Measurements from ENCODE around the gene GMNN. TPM values are rescaled to one million over a fixed set of nuclear protein-coding genes. Genes with fewer than 3 reads are reported as not detected.
"Not testable (repeated sequence)": the region's sequence is repeated elsewhere in the genome, so short reads cannot be mapped to it uniquely, and the experiment has no call there.

The GMNN gene
- total RNA-seq (2014; rRNA removed; shearing (Covaris generic)) (88.2 and 89.1 TPM in 2 replicates), polyA plus RNA-seq (2016; fragmentation: Nextera tagmentation; extraction: Ambion mirVana) (183 and 202 TPM in 2 replicates)
- long read RNA-seq, transcript GMNN-202 (7 exons, 1,133 nt), result minor isoform, 31 of 92 reads
- long read RNA-seq, transcript GMNN-201 (7 exons, 1,262 nt), result major isoform, 33 of 92 reads
- long read RNA-seq, partial matches to known transcripts, result 14 of 92 reads
- long read RNA-seq, other reads (novel, unspliced or antisense), result 12 of 92 reads

GRCh38 chr6:24774696-24775519, at the start of gene GMNN:
TSS of gene GMNN (plus strand) at chr6:24774937. CDS start at chr6:24777247, 2,310 bp downstream.
- H3K4me1 Mint-ChIP-seq, result peaks cover 17% of the 10 kb centered on the region; the same call in 2 of the 3 replicates
- peak within 1 kb of the TSS; percentile 100 for H3K27ac Mint-ChIP-seq
- peaks cover 47% of the 10 kb centered on the region for H3K79me2 ChIP-seq (replicated peaks; ENCODE audit: insufficient read depth)
- H4K20me1 ChIP-seq (replicated peaks; ENCODE audit: insufficient read depth), result peaks cover 27% of the 10 kb centered on the region
- H3K4me3 ChIP-seq, result peak within 1 kb of the TSS; percentile 88
- H3K9me2 ChIP-seq (ENCODE audit: insufficient read depth), result no peaks in the 10 kb centered on the region
- peak within 1 kb of the TSS; percentile 95 for H3K4me2 ChIP-seq
- peaks cover 27% of the 10 kb centered on the region for H3K36me3 Mint-ChIP-seq (ENCODE audit: low read depth)
- H3K36me3 ChIP-seq (ENCODE audit: insufficient read depth), result no peaks in the 10 kb centered on the region; the same call in 1 of the 2 replicates
- no peaks in the 10 kb centered on the region for H3K27me3 ChIP-seq (ENCODE audit: insufficient read depth)
- H3K9me3 Mint-ChIP-seq, result no peaks in the 10 kb centered on the region
- DNase-seq (ENCODE audit: low spot score) (peak; percentile 100), ATAC-seq (peak; percentile 94)
- peak within 1 kb of the TSS; percentile 98 for H3K27ac ChIP-seq (ENCODE audit: low read depth)
- TF ChIP-seq ZNF331 (CRISPR knock-in tag; IDR thresholded peaks at IDR 0.05; ENCODE audit: low read depth) (no peak), EZH2phosphoT487 (IDR thresholded peaks at IDR 0.05; ENCODE audit: unreplicated experiment) (no peak), CREB1 (CRISPR knock-in tag; IDR thresholded peaks at IDR 0.05; ENCODE audit: low read depth) (peak; percentile 50; the same call in 1 of the 2 replicates), ETS1 (IDR thresholded peaks at IDR 0.05) (peak; percentile 34; the same call in 1 of the 2 replicates), POLR2AphosphoS5 (IDR thresholded peaks at IDR 0.05; ENCODE audit: low read depth) (peak; percentile 83)
- peak within 1 kb of the TSS; percentile 99 for H3K4me3 Mint-ChIP-seq
- peaks cover 13% of the 10 kb centered on the region for H3K4me1 ChIP-seq (ENCODE audit: insufficient read depth)
- no peaks in the 10 kb centered on the region for H3F3A ChIP-seq (replicated peaks; ENCODE audit: low read depth)
- H2AFZ ChIP-seq, result peak within 1 kb of the TSS; percentile 33; the same call in 1 of the 2 replicates
- H3K27me3 Mint-ChIP-seq (ENCODE audit: insufficient read depth, low read depth, poor library complexity), result peaks cover 8% of the 10 kb centered on the region

- H3K27ac Mint-ChIP-seq; H3K27ac ChIP-seq (ENCODE audit: low read depth); H3K4me3 ChIP-seq; ATAC-seq; H3K4me2 ChIP-seq; H2AFZ ChIP-seq; H3K79me2 ChIP-seq (replicated peaks; ENCODE audit: insufficient read depth); H3K4me1 ChIP-seq (ENCODE audit: insufficient read depth); H3K4me1 Mint-ChIP-seq; H3K9me2 ChIP-seq (ENCODE audit: insufficient read depth); H3K4me3 Mint-ChIP-seq; H4K20me1 ChIP-seq (replicated peaks; ENCODE audit: insufficient read depth); H3F3A ChIP-seq (replicated peaks; ENCODE audit: low read depth); DNase-seq (ENCODE audit: low spot score); H3K27me3 Mint-ChIP-seq (ENCODE audit: insufficient read depth, low read depth, poor library complexity); H3K27me3 ChIP-seq (ENCODE audit: insufficient read depth): not testable (repeated sequence)
- peaks cover 32% of the 10 kb centered on the region for H3K9me3 Mint-ChIP-seq
- H3K36me3 Mint-ChIP-seq (ENCODE audit: low read depth), result peaks cover 18% of the 10 kb centered on the region
- H3K36me3 ChIP-seq (ENCODE audit: insufficient read depth), result peaks cover 12% of the 10 kb centered on the region; the same call in 1 of the 2 replicates
Observed at GRCh38 chr6:24730653-24731052, 44.1 kb upstream of the GMNN start.

- not testable (repeated sequence) for H3K4me1 ChIP-seq (ENCODE audit: insufficient read depth); H4K20me1 ChIP-seq (replicated peaks; ENCODE audit: insufficient read depth); H3F3A ChIP-seq (replicated peaks; ENCODE audit: low read depth); H3K9me2 ChIP-seq (ENCODE audit: insufficient read depth); H2AFZ ChIP-seq; H3K4me3 ChIP-seq; H3K4me3 Mint-ChIP-seq; H3K79me2 ChIP-seq (replicated peaks; ENCODE audit: insufficient read depth); H3K4me1 Mint-ChIP-seq; ATAC-seq; H3K4me2 ChIP-seq; H3K27me3 ChIP-seq (ENCODE audit: insufficient read depth); H3K27ac ChIP-seq (ENCODE audit: low read depth); H3K27ac Mint-ChIP-seq; H3K27me3 Mint-ChIP-seq (ENCODE audit: insufficient read depth, low read depth, poor library complexity)
- H3K36me3 ChIP-seq (ENCODE audit: insufficient read depth), result peaks cover 12% of the 10 kb centered on the region; the same call in 1 of the 2 replicates
- H3K36me3 Mint-ChIP-seq (ENCODE audit: low read depth), result peaks cover 18% of the 10 kb centered on the region
- peaks cover 32% of the 10 kb centered on the region for H3K9me3 Mint-ChIP-seq
- peak; percentile 14 for DNase-seq (ENCODE audit: low spot score)
Observed at GRCh38 chr6:24731456-24732134, 43.1 kb upstream of the GMNN start.
